HCT116 (cell line): ENCODE measurements around the gene IGFBP7. TPM values are rescaled to one million over a fixed set of nuclear protein-coding genes. Genes with fewer than 3 reads are reported as not detected.

Experiments
- ATAC-seq: fragments of 200-7000 bp; cut with Tn5 transposase; 2 replicates; pipeline ENCODE4 v1.9.1; 2020; ENCODE audit warnings: mild to moderate bottlenecking, moderate library complexity
- BruUV-seq: library from RNA; stranded (reverse); fragments of 400-500 nt; replicated peaks from 2 replicates; lab custom pipeline; 2021; lab: Mats Ljungman, UMichigan
- CTCF ChIA-PET: fragments of 300-600 bp; sonication (Branson Sonifier 250); formaldehyde crosslinking; loops from one replicate; lab custom pipeline; 2021; ENCODE audit warnings: antibody characterized with exemption; lab: Charles Lee
- POLR2A ChIA-PET: fragments of 300-600, 350-600 bp; sonication (Branson Sonifier 250); formaldehyde crosslinking; loops from one replicate; lab custom pipeline; 2021; ENCODE audit warnings: antibody characterized with exemption; lab: Charles Lee
- RAD21 ChIA-PET, 2 experiments: fragments of 300-600 bp; sonication (Branson Sonifier 250); formaldehyde crosslinking; loops; one replicate each; lab custom pipeline; 2023; ENCODE audit warnings: low total read pairs in 2 of 2; ENCODE audit not compliant: uncharacterized antibody in 2 of 2, unreplicated experiment in 2 of 2, low non-redundant PET in 1 of 2; lab: Charles Lee
- DNase-seq: peaks from one replicate; pipeline ENCODE4 v3.0.0-alpha.2; 2010; ENCODE audit warnings: low read depth, low spot score
- H2AFZ ChIP-seq: fragments of 200-600 bp; shearing (Covaris generic), sonication (generic); 2 replicates; pipeline ENCODE4 v1.6.1; 2017; ENCODE audit warnings: low read depth, mixed run types, mixed read lengths, antibody characterized with exemption, low read length; ENCODE audit not compliant: poor library complexity, severe bottlenecking
- H3K27ac ChIP-seq: 2 replicates; pipeline ENCODE4 v1.5.1; 2012; ENCODE audit warnings: low read depth, low read length
- H3K27me3 ChIP-seq: fragments of 200-600 bp; sonication (generic); 2 replicates; pipeline ENCODE4 v1.6.1; 2016; ENCODE audit warnings: mixed run types, low read length, mixed read lengths; ENCODE audit not compliant: insufficient read depth
- H3K36me3 ChIP-seq, 2 experiments: fragments of 200-500 bp in 1 of 2; fragments of 200-600 bp in 1 of 2; sonication (Bioruptor generic) in 1 of 2; sonication (generic) in 1 of 2; 2 replicates each; pipeline versions ENCODE4 v1.5.1 to v1.6.1; 2014 to 2016; ENCODE audit warnings: low read length in 2 of 2, inconsistent platforms in 1 of 2, mixed read lengths in 1 of 2, mixed run types in 1 of 2; ENCODE audit not compliant: insufficient read depth in 2 of 2, control insufficient read depth in 1 of 2
- H3K4me1 ChIP-seq, 2 experiments: fragments of 200-600 bp in 1 of 2; sonication (generic) in 1 of 2; 2 replicates each; pipeline versions ENCODE4 v1.5.1 to v1.6.1; 2012 to 2017; ENCODE audit warnings: low read length in 2 of 2, inconsistent platforms in 1 of 2, mild to moderate bottlenecking in 1 of 2, mixed read lengths in 1 of 2, mixed run types in 1 of 2, moderate library complexity in 1 of 2; ENCODE audit not compliant: insufficient read depth in 2 of 2, control insufficient read depth in 1 of 2
- H3K4me2 ChIP-seq: fragments of 200-600 bp; sonication (generic); 2 replicates; pipeline ENCODE4 v1.6.1; 2017; ENCODE audit warnings: mixed run types, low read length, mixed read lengths
- H3K4me3 ChIP-seq, 2 experiments: fragments of 200-600 bp in 1 of 2; sonication (generic) in 1 of 2; replicated peaks in 1 of 2; 2 replicates each; pipeline ENCODE4 v1.5.1; 2011 to 2016; ENCODE audit warnings: low read length in 2 of 2, control low read depth in 1 of 2, low read depth in 1 of 2, mild to moderate bottlenecking in 1 of 2, mixed read lengths in 1 of 2, mixed run types in 1 of 2
- H3K79me2 ChIP-seq: fragments of 200-600 bp; sonication (generic); 2 replicates; pipeline ENCODE4 v1.6.1; 2017; ENCODE audit warnings: mild to moderate bottlenecking, mixed run types, low read length, moderate library complexity, mixed read lengths; ENCODE audit not compliant: insufficient read depth
- H3K9ac ChIP-seq: fragments of 200-600 bp; sonication (generic); 2 replicates; pipeline ENCODE4 v1.6.1; 2016; ENCODE audit warnings: low read length, mixed read lengths
- H3K9me2 ChIP-seq: fragments of 200-600 bp; sonication (generic), shearing (Covaris generic); 2 replicates; pipeline ENCODE4 v1.6.1; 2017; ENCODE audit warnings: mixed run types, mild to moderate bottlenecking, moderate library complexity; ENCODE audit not compliant: insufficient read depth
- H3K9me3 ChIP-seq, 2 experiments: fragments of 200-500 bp in 1 of 2; fragments of 200-600 bp in 1 of 2; sonication (Bioruptor generic) in 1 of 2; sonication (generic) in 1 of 2; 2 replicates each; pipeline ENCODE4 v1.6.1; 2014 to 2017; ENCODE audit warnings: low read length in 2 of 2, mixed read lengths in 2 of 2, inconsistent platforms in 1 of 2, low read depth in 1 of 2, mild to moderate bottlenecking in 1 of 2, mixed run types in 1 of 2, moderate library complexity in 1 of 2; ENCODE audit not compliant: control insufficient read depth in 1 of 2, insufficient read depth in 1 of 2
- H4K20me1 ChIP-seq: fragments of 200-600 bp; sonication (generic), shearing (Covaris generic); 2 replicates; pipeline ENCODE4 v1.6.1; 2017; ENCODE audit warnings: mixed run types, mild to moderate bottlenecking, moderate library complexity; ENCODE audit not compliant: insufficient read depth
- CBX3 ChIP-seq: IDR thresholded peaks from 2 replicates; pipeline ENCODE4 v1.6.1; 2012; ENCODE audit warnings: low read depth
- CEBPB ChIP-seq: IDR thresholded peaks from 2 replicates; pipeline ENCODE4 v1.6.1; 2012; ENCODE audit warnings: low read depth
- EGR1 ChIP-seq: IDR thresholded peaks from 2 replicates; pipeline ENCODE4 v1.6.1; 2012; ENCODE audit warnings: low read depth
- ELF1 ChIP-seq: IDR thresholded peaks from 2 replicates; pipeline ENCODE4 v1.6.1; 2012; ENCODE audit warnings: low read depth, borderline replicate concordance
- FOSL1 ChIP-seq: IDR thresholded peaks from 2 replicates; pipeline ENCODE4 v1.6.1; 2012; ENCODE audit warnings: low read depth
- JUND ChIP-seq: IDR thresholded peaks from 2 replicates; pipeline ENCODE4 v1.6.1; 2012
- POLR2A ChIP-seq: IDR thresholded peaks from 2 replicates; pipeline ENCODE4 v1.7.0; 2011; ENCODE audit warnings: borderline replicate concordance; ENCODE audit not compliant: insufficient read depth, insufficient read length; ENCODE audit errors: extremely low read depth
- POLR2AphosphoS5 ChIP-seq: IDR thresholded peaks from 2 replicates; pipeline ENCODE4 v1.6.1; 2011; ENCODE audit warnings: mild to moderate bottlenecking, low read depth, low read length, moderate library complexity
- SRF ChIP-seq: IDR thresholded peaks from 2 replicates; pipeline ENCODE4 v1.6.1; 2012; ENCODE audit warnings: low read depth
- TCF7L2 ChIP-seq: IDR thresholded peaks from 2 replicates; pipeline ENCODE4 v1.7.0; 2011; ENCODE audit warnings: borderline replicate concordance, inconsistent platforms; ENCODE audit not compliant: insufficient read depth, insufficient read length; ENCODE audit errors: extremely low read depth
- YY1 ChIP-seq: IDR thresholded peaks from 2 replicates; pipeline ENCODE4 v1.6.1; 2011; ENCODE audit warnings: low read length, low read depth, moderate library complexity, mild to moderate bottlenecking; ENCODE audit not compliant: insufficient replicate concordance; ENCODE audit errors: extremely low read depth
- ZFX ChIP-seq: fragments of 450-650 bp; IDR thresholded peaks from 2 replicates; pipeline ENCODE4 v1.6.1; 2017
- ZNF274 ChIP-seq: fragments of 200-500 bp; sonication (Bioruptor generic); IDR thresholded peaks from 2 replicates; pipeline ENCODE4 v1.6.1; 2014; ENCODE audit warnings: mild to moderate bottlenecking, low read depth, low read length, inconsistent platforms
- intact Hi-C: fragments of 100-400 bp; cut with micrococcal nuclease; formaldehyde crosslinking; loops from 2 replicates; pipeline ENCODE4 v1.10.0; 2022
- total RNA-seq: library from RNA; stranded (reverse); gene quantifications from one replicate; pipeline ENCODE4 v1.2.1, GENCODE V29; 2021; ENCODE audit not compliant: unreplicated experiment
- TF ChIP-seq, protein P1 (sequence below): IDR thresholded peaks from 2 replicates; pipeline ENCODE4 v1.6.1; 2012
- TF ChIP-seq, protein P2 (sequence below): IDR thresholded peaks from 2 replicates; pipeline ENCODE4 v1.6.1; 2012
- TF ChIP-seq, protein P3 (sequence below): IDR thresholded peaks from 2 replicates; pipeline ENCODE4 v1.6.1; 2011; ENCODE audit warnings: mild to moderate bottlenecking, low read length, moderate library complexity; ENCODE audit not compliant: insufficient replicate concordance; ENCODE audit errors: extremely low read depth
- TF ChIP-seq, protein P4 (sequence below), 3 experiments: fragments of 200-600 bp in 1 of 3; sonication (generic) in 1 of 3; IDR thresholded peaks in 2 of 3; conservative IDR thresholded peaks in 1 of 3; 2 replicates each; pipeline ENCODE4 v1.5.1; 2012 to 2017; ENCODE audit warnings: low read depth in 2 of 3, low read length in 2 of 3, antibody characterized with exemption in 1 of 3, borderline replicate concordance in 1 of 3, control low read depth in 1 of 3, mild to moderate bottlenecking in 1 of 3, mixed read lengths in 1 of 3, mixed run types in 1 of 3, moderate library complexity in 1 of 3; ENCODE audit not compliant: insufficient read depth in 1 of 3
- TF ChIP-seq, protein P5 (sequence below): IDR thresholded peaks from 2 replicates; pipeline ENCODE4 v1.6.1; 2012; ENCODE audit warnings: low read depth

Gene IGFBP7
- total RNA-seq, 1 experiment from 2014 or later, result 0.91 TPM

DNA sequence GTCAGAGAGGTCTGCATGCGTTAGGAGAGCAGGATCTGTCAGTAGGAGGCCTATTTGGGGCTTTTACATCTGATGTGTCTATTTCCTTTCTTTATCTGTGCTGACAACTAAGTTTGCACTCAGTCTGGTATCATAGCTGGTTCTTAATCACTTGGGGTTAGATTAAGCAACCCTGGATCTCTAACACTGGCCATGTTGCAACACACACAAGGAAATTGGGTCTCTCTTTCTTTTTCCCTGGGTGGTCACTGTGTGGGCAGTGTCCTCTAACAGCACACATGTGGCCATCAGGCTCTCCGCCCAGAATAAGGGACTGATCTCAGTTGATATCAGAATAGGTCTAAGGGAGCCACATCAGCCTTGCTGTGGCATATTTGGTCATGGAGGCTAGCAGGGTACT is 38.9 kb downstream of the IGFBP7 start:
- DNase-seq (no peak), ATAC-seq (no peak)
- intact Hi-C loops, result no loop called here
- Histone ChIP-seq H3K36me3 (no peaks in the 10 kb centered on the region), H3K79me2 (no peaks in the 10 kb centered on the region), H4K20me1 (no peaks in the 10 kb centered on the region), H3K4me3 (no peak overlapping the region), H2AFZ (no peak overlapping the region), H3K4me2 (no peak overlapping the region), H3K9me3 (no peaks in the 10 kb centered on the region), H3K9ac (no peak overlapping the region), H3K9me2 (no peaks in the 10 kb centered on the region), H3K27me3 (peaks cover 7% of the 10 kb centered on the region; the same call in 1 of the 2 replicates), H3K27ac (no peak overlapping the region), H3K4me1 (peaks cover 2 to 7% of the 10 kb centered on the region in 2 experiments; a peak in 1 of 4 replicates)
- BruUV-seq, result no TSS peak
- CTCF ChIA-PET, result no interaction called here
- POLR2A ChIA-PET, result no interaction called here
- TF ChIP-seq ELF1, result no peak
- TF ChIP-seq, protein P1, sequence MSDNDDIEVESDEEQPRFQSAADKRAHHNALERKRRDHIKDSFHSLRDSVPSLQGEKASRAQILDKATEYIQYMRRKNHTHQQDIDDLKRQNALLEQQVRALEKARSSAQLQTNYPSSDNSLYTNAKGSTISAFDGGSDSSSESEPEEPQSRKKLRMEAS, result no peak
- TF ChIP-seq POLR2A, result no peak
- no peak for TF ChIP-seq TCF7L2
- no peak for TF ChIP-seq POLR2AphosphoS5
- TF ChIP-seq, protein P2, sequence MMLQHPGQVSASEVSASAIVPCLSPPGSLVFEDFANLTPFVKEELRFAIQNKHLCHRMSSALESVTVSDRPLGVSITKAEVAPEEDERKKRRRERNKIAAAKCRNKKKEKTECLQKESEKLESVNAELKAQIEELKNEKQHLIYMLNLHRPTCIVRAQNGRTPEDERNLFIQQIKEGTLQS, result no peak
- TF ChIP-seq YY1, result no peak
- TF ChIP-seq SRF, result no peak
- no peak for TF ChIP-seq JUND
- no peak for TF ChIP-seq ZFX
- TF ChIP-seq ZNF274, result no peak
- TF ChIP-seq FOSL1, result no peak
- no peak for TF ChIP-seq CBX3
- TF ChIP-seq, protein P3, sequence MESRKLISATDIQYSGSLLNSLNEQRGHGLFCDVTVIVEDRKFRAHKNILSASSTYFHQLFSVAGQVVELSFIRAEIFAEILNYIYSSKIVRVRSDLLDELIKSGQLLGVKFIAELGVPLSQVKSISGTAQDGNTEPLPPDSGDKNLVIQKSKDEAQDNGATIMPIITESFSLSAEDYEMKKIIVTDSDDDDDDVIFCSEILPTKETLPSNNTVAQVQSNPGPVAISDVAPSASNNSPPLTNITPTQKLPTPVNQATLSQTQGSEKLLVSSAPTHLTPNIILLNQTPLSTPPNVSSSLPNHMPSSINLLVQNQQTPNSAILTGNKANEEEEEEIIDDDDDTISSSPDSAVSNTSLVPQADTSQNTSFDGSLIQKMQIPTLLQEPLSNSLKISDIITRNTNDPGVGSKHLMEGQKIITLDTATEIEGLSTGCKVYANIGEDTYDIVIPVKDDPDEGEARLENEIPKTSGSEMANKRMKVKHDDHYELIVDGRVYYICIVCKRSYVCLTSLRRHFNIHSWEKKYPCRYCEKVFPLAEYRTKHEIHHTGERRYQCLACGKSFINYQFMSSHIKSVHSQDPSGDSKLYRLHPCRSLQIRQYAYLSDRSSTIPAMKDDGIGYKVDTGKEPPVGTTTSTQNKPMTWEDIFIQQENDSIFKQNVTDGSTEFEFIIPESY, result no peak
- no peak for TF ChIP-seq EGR1
- TF ChIP-seq, protein P4, sequence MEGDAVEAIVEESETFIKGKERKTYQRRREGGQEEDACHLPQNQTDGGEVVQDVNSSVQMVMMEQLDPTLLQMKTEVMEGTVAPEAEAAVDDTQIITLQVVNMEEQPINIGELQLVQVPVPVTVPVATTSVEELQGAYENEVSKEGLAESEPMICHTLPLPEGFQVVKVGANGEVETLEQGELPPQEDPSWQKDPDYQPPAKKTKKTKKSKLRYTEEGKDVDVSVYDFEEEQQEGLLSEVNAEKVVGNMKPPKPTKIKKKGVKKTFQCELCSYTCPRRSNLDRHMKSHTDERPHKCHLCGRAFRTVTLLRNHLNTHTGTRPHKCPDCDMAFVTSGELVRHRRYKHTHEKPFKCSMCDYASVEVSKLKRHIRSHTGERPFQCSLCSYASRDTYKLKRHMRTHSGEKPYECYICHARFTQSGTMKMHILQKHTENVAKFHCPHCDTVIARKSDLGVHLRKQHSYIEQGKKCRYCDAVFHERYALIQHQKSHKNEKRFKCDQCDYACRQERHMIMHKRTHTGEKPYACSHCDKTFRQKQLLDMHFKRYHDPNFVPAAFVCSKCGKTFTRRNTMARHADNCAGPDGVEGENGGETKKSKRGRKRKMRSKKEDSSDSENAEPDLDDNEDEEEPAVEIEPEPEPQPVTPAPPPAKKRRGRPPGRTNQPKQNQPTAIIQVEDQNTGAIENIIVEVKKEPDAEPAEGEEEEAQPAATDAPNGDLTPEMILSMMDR (IDR thresholded peaks at IDR 0.05 in 2 of 3, conservative IDR thresholded peaks at IDR 0.05 in 1 of 3; ENCODE audit: borderline replicate concordance in 1 of 3, insufficient read depth in 1 of 3, low read depth in 2 of 3, low read length in 2 of 3), result no peak
- no peak for TF ChIP-seq CEBPB
- TF ChIP-seq, protein P5, sequence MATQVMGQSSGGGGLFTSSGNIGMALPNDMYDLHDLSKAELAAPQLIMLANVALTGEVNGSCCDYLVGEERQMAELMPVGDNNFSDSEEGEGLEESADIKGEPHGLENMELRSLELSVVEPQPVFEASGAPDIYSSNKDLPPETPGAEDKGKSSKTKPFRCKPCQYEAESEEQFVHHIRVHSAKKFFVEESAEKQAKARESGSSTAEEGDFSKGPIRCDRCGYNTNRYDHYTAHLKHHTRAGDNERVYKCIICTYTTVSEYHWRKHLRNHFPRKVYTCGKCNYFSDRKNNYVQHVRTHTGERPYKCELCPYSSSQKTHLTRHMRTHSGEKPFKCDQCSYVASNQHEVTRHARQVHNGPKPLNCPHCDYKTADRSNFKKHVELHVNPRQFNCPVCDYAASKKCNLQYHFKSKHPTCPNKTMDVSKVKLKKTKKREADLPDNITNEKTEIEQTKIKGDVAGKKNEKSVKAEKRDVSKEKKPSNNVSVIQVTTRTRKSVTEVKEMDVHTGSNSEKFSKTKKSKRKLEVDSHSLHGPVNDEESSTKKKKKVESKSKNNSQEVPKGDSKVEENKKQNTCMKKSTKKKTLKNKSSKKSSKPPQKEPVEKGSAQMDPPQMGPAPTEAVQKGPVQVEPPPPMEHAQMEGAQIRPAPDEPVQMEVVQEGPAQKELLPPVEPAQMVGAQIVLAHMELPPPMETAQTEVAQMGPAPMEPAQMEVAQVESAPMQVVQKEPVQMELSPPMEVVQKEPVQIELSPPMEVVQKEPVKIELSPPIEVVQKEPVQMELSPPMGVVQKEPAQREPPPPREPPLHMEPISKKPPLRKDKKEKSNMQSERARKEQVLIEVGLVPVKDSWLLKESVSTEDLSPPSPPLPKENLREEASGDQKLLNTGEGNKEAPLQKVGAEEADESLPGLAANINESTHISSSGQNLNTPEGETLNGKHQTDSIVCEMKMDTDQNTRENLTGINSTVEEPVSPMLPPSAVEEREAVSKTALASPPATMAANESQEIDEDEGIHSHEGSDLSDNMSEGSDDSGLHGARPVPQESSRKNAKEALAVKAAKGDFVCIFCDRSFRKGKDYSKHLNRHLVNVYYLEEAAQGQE, result no peak
- RAD21 ChIA-PET, result no interaction called here
